GM12872 (cell line): ENCODE data around the gene MRI1.

Experiments used
- TF ChIP-seq, protein P1 (sequence below): IDR thresholded peaks from 3 replicates; pipeline ENCODE4 v1.5.1; 2011; ENCODE audit warnings: low read depth, mild to moderate bottlenecking, low read length, moderate library complexity; ENCODE audit not compliant: insufficient read depth

MRI1 gene

GRCh38 chr19:13819238-13819637 lies 54.9 kb downstream of the MRI1 start:
- TF ChIP-seq, protein P1, sequence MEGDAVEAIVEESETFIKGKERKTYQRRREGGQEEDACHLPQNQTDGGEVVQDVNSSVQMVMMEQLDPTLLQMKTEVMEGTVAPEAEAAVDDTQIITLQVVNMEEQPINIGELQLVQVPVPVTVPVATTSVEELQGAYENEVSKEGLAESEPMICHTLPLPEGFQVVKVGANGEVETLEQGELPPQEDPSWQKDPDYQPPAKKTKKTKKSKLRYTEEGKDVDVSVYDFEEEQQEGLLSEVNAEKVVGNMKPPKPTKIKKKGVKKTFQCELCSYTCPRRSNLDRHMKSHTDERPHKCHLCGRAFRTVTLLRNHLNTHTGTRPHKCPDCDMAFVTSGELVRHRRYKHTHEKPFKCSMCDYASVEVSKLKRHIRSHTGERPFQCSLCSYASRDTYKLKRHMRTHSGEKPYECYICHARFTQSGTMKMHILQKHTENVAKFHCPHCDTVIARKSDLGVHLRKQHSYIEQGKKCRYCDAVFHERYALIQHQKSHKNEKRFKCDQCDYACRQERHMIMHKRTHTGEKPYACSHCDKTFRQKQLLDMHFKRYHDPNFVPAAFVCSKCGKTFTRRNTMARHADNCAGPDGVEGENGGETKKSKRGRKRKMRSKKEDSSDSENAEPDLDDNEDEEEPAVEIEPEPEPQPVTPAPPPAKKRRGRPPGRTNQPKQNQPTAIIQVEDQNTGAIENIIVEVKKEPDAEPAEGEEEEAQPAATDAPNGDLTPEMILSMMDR: no peak

- TF ChIP-seq, protein P1: no peak
Measured at GRCh38 chr19:13821292-13821691, 57.0 kb downstream of the MRI1 start.

GRCh38 chr19:13823256-13823655 lies 58.9 kb downstream of the MRI1 start:
- TF ChIP-seq, protein P1: no peak
